Esophagus (tissue), 2 donors: Measurements from ENCODE around the gene HACD1. TPM values are rescaled to one million over a fixed set of nuclear protein-coding genes. Genes with fewer than 3 reads are reported as not detected.
A peak's percentile ranks its signal among the peaks of the same experiment; 100 is the strongest.

Experiments
- H3K27ac ChIP-seq, 2 donors: one replicate each; pipeline ENCODE4 v1.5.1; 2013; ENCODE audit warnings: low read depth in 2 of 2, mild to moderate bottlenecking in 2 of 2, inconsistent platforms in 1 of 2, low read length in 1 of 2, moderate library complexity in 1 of 2
- H3K27me3 ChIP-seq, 2 donors: one replicate each; pipeline ENCODE4 v1.6.1; 2013; ENCODE audit warnings: low read length in 2 of 2, control low read depth in 1 of 2, mild to moderate bottlenecking in 1 of 2; ENCODE audit not compliant: insufficient read depth in 2 of 2, control insufficient read depth in 1 of 2
- H3K36me3 ChIP-seq, 2 donors: one replicate each; pipeline ENCODE4 v1.6.1; 2013; ENCODE audit warnings: low read length in 1 of 2; ENCODE audit not compliant: control insufficient read depth in 2 of 2, insufficient read depth in 2 of 2
- H3K4me1 ChIP-seq, 2 donors: one replicate each; pipeline ENCODE4 v1.6.1; 2013; ENCODE audit warnings: low read length in 1 of 2; ENCODE audit not compliant: control insufficient read depth in 2 of 2, insufficient read depth in 2 of 2
- H3K4me3 ChIP-seq, 2 donors: one replicate each; pipeline ENCODE4 v1.5.1; 2013; ENCODE audit warnings: low read length in 2 of 2, mild to moderate bottlenecking in 2 of 2, low read depth in 1 of 2, moderate library complexity in 1 of 2
- H3K9me3 ChIP-seq, 2 donors: one replicate each; pipeline ENCODE4 v1.6.1; 2013; ENCODE audit warnings: mild to moderate bottlenecking in 2 of 2, low read depth in 1 of 2, low read length in 1 of 2, moderate library complexity in 1 of 2; ENCODE audit not compliant: control insufficient read depth in 2 of 2, insufficient read depth in 1 of 2
- WGBS, 2 donors: extraction: QIAGEN DNeasy Blood & Tissue Kit; methylation state at CpG; one replicate each; pipeline ENCODE4 v1.1.7; 2013; 5-methylcytosine and 5-hydroxymethylcytosine counted together
- polyA plus RNA-seq, 2 donors: library from polyadenylated mRNA; stranded (reverse); fragments of 200-250 nt; gene quantifications; one replicate each; pipeline ENCODE4 v1.2.3, GENCODE V29; 2013
- donor health status: healthy with polysubstance abuse.
- donor health status: Bipolar disorder and iron deficiency.

The HACD1 gene
- polyA plus RNA-seq, 2 donors: 9.3 to 9.8 TPM

- H3K27ac ChIP-seq: no peak overlapping the region
- H3K4me3 ChIP-seq: no peak overlapping the region
- H3K36me3 ChIP-seq: no peaks in the 10 kb centered on the region
- WGBS, 2 donors: 94% methylated on average over 3 of the region's 3 CpGs
- H3K27me3 ChIP-seq: no peaks in the 10 kb centered on the region
- H3K9me3 ChIP-seq: no peaks in the 10 kb centered on the region
- no peaks in the 10 kb centered on the region for H3K4me1 ChIP-seq
These were observed 37.8 kb upstream of the HACD1 start for GRCh38 chr10:17655009-17655408.

GRCh38 chr10:17652585-17652984 lies 35.4 kb upstream of the HACD1 start:
- Histone ChIP-seq H3K27ac (no peak overlapping the region), H3K36me3 (no peaks in the 10 kb centered on the region), H3K4me1 (no peaks in the 10 kb centered on the region), H3K9me3 (no peaks in the 10 kb centered on the region), H3K4me3 (no peak overlapping the region), H3K27me3 (no peaks in the 10 kb centered on the region)

- H3K4me1 ChIP-seq: no peaks in the 10 kb centered on the region
- no peaks in the 10 kb centered on the region for H3K36me3 ChIP-seq
- no peaks in the 10 kb centered on the region for H3K27me3 ChIP-seq
- H3K4me3 ChIP-seq: no peak overlapping the region
- no peaks in the 10 kb centered on the region for H3K9me3 ChIP-seq
- no peak overlapping the region for H3K27ac ChIP-seq
These were observed 34.7 kb upstream of the HACD1 start for GRCh38 chr10:17651896-17652295.

GRCh38 chr10:17650416-17650815 lies 33.2 kb upstream of the HACD1 start:
- no peaks in the 10 kb centered on the region for H3K4me1 ChIP-seq
- no peaks in the 10 kb centered on the region for H3K9me3 ChIP-seq
- H3K4me3 ChIP-seq: no peak overlapping the region
- 80 to 93% methylated on average over 8 of the region's 8 CpGs for WGBS, 2 donors
- H3K36me3 ChIP-seq: no peaks in the 10 kb centered on the region
- no peak overlapping the region for H3K27ac ChIP-seq
- no peaks in the 10 kb centered on the region for H3K27me3 ChIP-seq

GRCh38 chr10:17649836-17650235 lies 32.7 kb upstream of the HACD1 start:
- no peaks in the 10 kb centered on the region for H3K4me1 ChIP-seq

GRCh38 chr10:17649052-17649451 lies 31.9 kb upstream of the HACD1 start:
- H3K36me3 ChIP-seq: no peaks in the 10 kb centered on the region
- H3K9me3 ChIP-seq: no peaks in the 10 kb centered on the region
- no peaks in the 10 kb centered on the region for H3K4me1 ChIP-seq
- no peak overlapping the region for H3K27ac ChIP-seq
- H3K27me3 ChIP-seq: no peaks in the 10 kb centered on the region
- 92 to 94% methylated on average over 4 of the region's 4 CpGs for WGBS, 2 donors
- H3K4me3 ChIP-seq: no peak overlapping the region

More at GRCh38 chr10:17649836-17650235, 32.7 kb upstream of the HACD1 start:
- no peak overlapping the region for H3K4me3 ChIP-seq
- 80 to 88% methylated on average over 2 of the region's 2 CpGs for WGBS, 2 donors
- H3K36me3 ChIP-seq: no peaks in the 10 kb centered on the region
- H3K9me3 ChIP-seq: no peaks in the 10 kb centered on the region
- no peaks in the 10 kb centered on the region for H3K27me3 ChIP-seq
- H3K27ac ChIP-seq: no peak overlapping the region

GRCh38 chr10:17648243-17649035 lies 31.3 kb upstream of the HACD1 start:
- Histone ChIP-seq H3K36me3 (no peaks in the 10 kb centered on the region), H3K27ac (no peak overlapping the region), H3K27me3 (no peaks in the 10 kb centered on the region), H3K4me1 (no peaks in the 10 kb centered on the region), H3K9me3 (no peaks in the 10 kb centered on the region), H3K4me3 (no peak overlapping the region)
- WGBS, 2 donors: 87 to 88% methylated on average over 10 of the region's 10 CpGs

GRCh38 chr10:17647326-17647725 lies 30.2 kb upstream of the HACD1 start:
- Histone ChIP-seq H3K36me3 (no peaks in the 10 kb centered on the region), H3K4me1 (peaks cover 0 to 2% of the 10 kb centered on the region in 2 donors), H3K27me3 (no peaks in the 10 kb centered on the region), H3K27ac (no peak overlapping the region), H3K4me3 (no peak overlapping the region), H3K9me3 (no peaks in the 10 kb centered on the region)
- WGBS, 2 donors: 60 to 64% methylated on average over 3 of the region's 3 CpGs

GRCh38 chr10:17645621-17646345 lies 28.6 kb upstream of the HACD1 start:
- WGBS, 2 donors: 32 to 33% methylated on average over 6 of the region's 6 CpGs
- Histone ChIP-seq H3K9me3 (no peaks in the 10 kb centered on the region), H3K27ac (peak overlapping the region; percentile 56 to 79), H3K4me1 (peaks cover 0 to 2% of the 10 kb centered on the region in 2 donors), H3K27me3 (no peaks in the 10 kb centered on the region), H3K36me3 (no peaks in the 10 kb centered on the region), H3K4me3 (peak overlapping the region in 1 of 2 donors; percentile 94)
